SU-DHL-6 (cell line): ENCODE results near the gene POFUT2.

Experiments used
- H2AFZ ChIP-seq: fragments of 200-600 bp; sonication (generic); 2 replicates; pipeline ENCODE4 v1.6.1; 2014; ENCODE audit warnings: low read depth, mild to moderate bottlenecking, moderate library complexity, mixed read lengths, antibody characterized with exemption, low read length; ENCODE audit not compliant: severe bottlenecking
- H3F3A ChIP-seq: fragments of 200-600 bp; shearing (Covaris generic); 2 replicates; pipeline ENCODE4 v1.6.0; 2016; ENCODE audit warnings: antibody characterized with exemption, mild to moderate bottlenecking; ENCODE audit not compliant: insufficient read depth
- H3K27ac ChIP-seq: fragments of 200-600 bp; sonication (generic); 2 replicates; pipeline ENCODE4 v1.5.1; 2016; ENCODE audit warnings: low read depth, mild to moderate bottlenecking, low read length, moderate library complexity, mixed read lengths
- H3K27me3 ChIP-seq: fragments of 200-600 bp; sonication (generic), shearing (Covaris generic); 2 replicates; pipeline ENCODE4 v1.6.0; 2014; ENCODE audit warnings: mild to moderate bottlenecking, low read length
- H3K36me3 ChIP-seq: fragments of 200-600 bp; sonication (generic); 2 replicates; pipeline ENCODE4 v1.6.1; 2014; ENCODE audit warnings: mild to moderate bottlenecking, low read length, mixed read lengths
- H3K4me2 ChIP-seq: fragments of 300-600, 200-600 bp; shearing (Covaris generic), sonication (generic); 2 replicates; pipeline ENCODE4 v1.6.0; 2014; ENCODE audit warnings: low read length, low read depth, mild to moderate bottlenecking; ENCODE audit not compliant: poor library complexity, severe bottlenecking
- H3K4me3 ChIP-seq: fragments of 200-600 bp; sonication (generic); 2 replicates; pipeline ENCODE4 v1.5.1; 2014; ENCODE audit warnings: antibody characterized with exemption, low read length, mild to moderate bottlenecking, mixed read lengths; ENCODE audit not compliant: insufficient read depth, poor library complexity, severe bottlenecking
- H3K79me2 ChIP-seq: fragments of 200-600 bp; sonication (generic); 2 replicates; pipeline ENCODE4 v1.6.1; 2014; ENCODE audit warnings: mild to moderate bottlenecking, low read length, moderate library complexity; ENCODE audit not compliant: insufficient read depth
- H3K9ac ChIP-seq: fragments of 200-600 bp; sonication (generic); 2 replicates; pipeline ENCODE4 v1.7.0; 2014; ENCODE audit warnings: mild to moderate bottlenecking, low read length
- H3K9me2 ChIP-seq: fragments of 200-600 bp; sonication (generic); replicated peaks from 2 replicates; pipeline ENCODE4 v1.6.1; 2014; ENCODE audit warnings: low read length; ENCODE audit not compliant: insufficient read depth
- H3K9me3 ChIP-seq: fragments of 200-600 bp; sonication (generic); 2 replicates; pipeline ENCODE4 v1.6.1; 2014; ENCODE audit warnings: low read length, mixed read lengths; ENCODE audit not compliant: insufficient read depth
- H4K20me1 ChIP-seq: fragments of 200-600 bp; sonication (generic); 2 replicates; pipeline ENCODE4 v1.6.1; 2014; ENCODE audit warnings: low read depth, mild to moderate bottlenecking, antibody characterized with exemption, low read length, moderate library complexity, mixed read lengths
- CTCF ChIP-seq: fragments of 200-600 bp; sonication (generic); IDR thresholded peaks from one replicate; pipeline ENCODE4 v1.5.1; 2017; ENCODE audit warnings: antibody characterized with exemption, mild to moderate bottlenecking, low read length, moderate library complexity; ENCODE audit not compliant: insufficient read depth, poor library complexity, severe bottlenecking
- EZH2phosphoT487 ChIP-seq: fragments of 200-600 bp; sonication (generic), shearing (Covaris generic); conservative IDR thresholded peaks from 2 replicates; pipeline ENCODE4 v1.6.1; 2018; ENCODE audit warnings: mild to moderate bottlenecking, antibody characterized with exemption, low read length, moderate library complexity, mixed read lengths

POFUT2 gene

GRCh38 chr21:45325206-45326168 is 37.8 kb upstream of the POFUT2 start:
- H3K36me3 ChIP-seq: no peaks in the 10 kb centered on the region
- H3K9ac ChIP-seq: no peak overlapping the region
- H3K9me3 ChIP-seq: no peaks in the 10 kb centered on the region
- H3K9me2 ChIP-seq: no peaks in the 10 kb centered on the region
- no peak overlapping the region for H2AFZ ChIP-seq
- H3K4me3 ChIP-seq: no peak overlapping the region
- H3F3A ChIP-seq: no peaks in the 10 kb centered on the region
- H4K20me1 ChIP-seq: no peaks in the 10 kb centered on the region
- H3K27ac ChIP-seq: no peak overlapping the region
- no peaks in the 10 kb centered on the region for H3K79me2 ChIP-seq
- H3K27me3 ChIP-seq: no peaks in the 10 kb centered on the region
- no peak for TF ChIP-seq CTCF
- TF ChIP-seq EZH2phosphoT487: no peak
- no peak overlapping the region for H3K4me2 ChIP-seq

GRCh38 chr21:45324489-45325205 is 37.0 kb upstream of the POFUT2 start:
- no peaks in the 10 kb centered on the region for H4K20me1 ChIP-seq
- H3K27me3 ChIP-seq: no peaks in the 10 kb centered on the region
- H3K4me3 ChIP-seq: no peak overlapping the region
- no peak overlapping the region for H2AFZ ChIP-seq
- no peaks in the 10 kb centered on the region for H3K36me3 ChIP-seq
- no peaks in the 10 kb centered on the region for H3K79me2 ChIP-seq
- H3K4me2 ChIP-seq: no peak overlapping the region
- no peaks in the 10 kb centered on the region for H3K9me3 ChIP-seq
- H3F3A ChIP-seq: no peaks in the 10 kb centered on the region
- H3K27ac ChIP-seq: no peak overlapping the region
- H3K9me2 ChIP-seq: no peaks in the 10 kb centered on the region
- H3K9ac ChIP-seq: no peak overlapping the region
- no peak for TF ChIP-seq CTCF
- TF ChIP-seq EZH2phosphoT487: no peak

DNA sequence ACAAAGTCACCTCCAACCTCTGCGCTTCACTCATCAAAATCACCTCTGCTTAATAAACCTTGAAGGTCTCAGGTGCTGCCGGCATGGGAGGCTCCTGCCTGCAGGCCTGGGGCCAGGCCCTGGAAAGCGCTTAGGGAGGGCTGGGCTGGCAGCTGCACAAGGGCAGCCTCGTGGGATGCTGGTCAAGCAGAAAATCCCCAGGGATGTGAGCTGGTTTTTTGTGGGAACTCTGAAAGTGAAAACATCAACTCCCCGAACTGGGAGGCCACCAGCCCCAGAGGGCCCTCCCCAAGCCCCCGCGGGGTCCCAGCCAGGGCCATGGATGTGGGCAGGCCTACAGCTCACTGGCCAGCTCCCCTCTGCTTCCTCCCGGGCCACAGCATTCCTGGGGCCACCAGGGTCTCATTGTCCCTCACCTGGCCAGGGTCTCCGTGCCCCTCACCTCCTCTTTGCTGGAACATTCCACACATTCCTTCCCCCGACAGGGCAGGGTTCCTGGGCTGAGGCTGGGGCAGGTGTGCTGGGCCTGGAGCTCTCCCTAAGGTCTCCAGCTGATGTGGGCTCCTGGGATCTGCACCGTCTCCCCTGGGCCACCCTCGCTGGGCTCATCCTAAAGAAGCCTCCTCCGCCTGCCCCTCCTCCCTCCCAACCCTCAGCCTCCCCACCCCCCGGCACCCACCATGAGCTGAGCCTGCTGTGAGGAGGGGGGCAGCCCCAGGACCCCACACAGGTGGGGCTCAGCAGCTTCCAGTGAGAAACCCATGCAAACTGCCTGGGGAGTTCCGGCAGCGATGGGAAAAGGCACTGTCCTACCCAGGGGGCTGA is 36.0 kb upstream of the POFUT2 start:
- no peak overlapping the region for H3K4me2 ChIP-seq

More for the DNA sequence above, 36.0 kb upstream of the POFUT2 start:
- Histone ChIP-seq H3K36me3 (no peaks in the 10 kb centered on the region), H3K79me2 (no peaks in the 10 kb centered on the region), H3K27me3 (no peaks in the 10 kb centered on the region), H3K4me3 (no peak overlapping the region), H3K27ac (no peak overlapping the region), H3K9me3 (no peaks in the 10 kb centered on the region), H4K20me1 (no peaks in the 10 kb centered on the region), H3F3A (no peaks in the 10 kb centered on the region), H2AFZ (no peak overlapping the region), H3K9me2 (no peaks in the 10 kb centered on the region), H3K9ac (no peak overlapping the region)
- no peak for TF ChIP-seq EZH2phosphoT487
- TF ChIP-seq CTCF: no peak
